Epithelial cell of proximal tubule (primary cell): ENCODE results near the gene ARMC12. TPM values are rescaled to one million over a fixed set of nuclear protein-coding genes. Genes with fewer than 3 reads are reported as not detected.
"Not testable (repeated sequence)": the region's sequence is repeated elsewhere in the genome, so short reads cannot be mapped to it uniquely, and the experiment has no call there.

Experiments used
- DNase-seq: peaks from one replicate; pipeline ENCODE4 v3.0.0-alpha.2; 2011; ENCODE audit warnings: low read depth
- H3K4me3 ChIP-seq: 2 replicates; pipeline ENCODE4 v1.5.1; 2011; ENCODE audit warnings: low read depth, mild to moderate bottlenecking, low read length
- total RNA-seq: library from RNA; depleted of rRNA; stranded (reverse); fragments of >200 nt; gene quantifications from 2 replicates; pipeline ENCODE4 v1.2.3, GENCODE V29; 2015
- TF ChIP-seq, protein P1 (sequence below): conservative IDR thresholded peaks from 2 replicates; pipeline ENCODE4 v1.5.1; 2012; ENCODE audit warnings: low read depth, mild to moderate bottlenecking, low read length

Gene ARMC12
- total RNA-seq, 1 donor from 2014 or later: 0.29 TPM

DNA sequence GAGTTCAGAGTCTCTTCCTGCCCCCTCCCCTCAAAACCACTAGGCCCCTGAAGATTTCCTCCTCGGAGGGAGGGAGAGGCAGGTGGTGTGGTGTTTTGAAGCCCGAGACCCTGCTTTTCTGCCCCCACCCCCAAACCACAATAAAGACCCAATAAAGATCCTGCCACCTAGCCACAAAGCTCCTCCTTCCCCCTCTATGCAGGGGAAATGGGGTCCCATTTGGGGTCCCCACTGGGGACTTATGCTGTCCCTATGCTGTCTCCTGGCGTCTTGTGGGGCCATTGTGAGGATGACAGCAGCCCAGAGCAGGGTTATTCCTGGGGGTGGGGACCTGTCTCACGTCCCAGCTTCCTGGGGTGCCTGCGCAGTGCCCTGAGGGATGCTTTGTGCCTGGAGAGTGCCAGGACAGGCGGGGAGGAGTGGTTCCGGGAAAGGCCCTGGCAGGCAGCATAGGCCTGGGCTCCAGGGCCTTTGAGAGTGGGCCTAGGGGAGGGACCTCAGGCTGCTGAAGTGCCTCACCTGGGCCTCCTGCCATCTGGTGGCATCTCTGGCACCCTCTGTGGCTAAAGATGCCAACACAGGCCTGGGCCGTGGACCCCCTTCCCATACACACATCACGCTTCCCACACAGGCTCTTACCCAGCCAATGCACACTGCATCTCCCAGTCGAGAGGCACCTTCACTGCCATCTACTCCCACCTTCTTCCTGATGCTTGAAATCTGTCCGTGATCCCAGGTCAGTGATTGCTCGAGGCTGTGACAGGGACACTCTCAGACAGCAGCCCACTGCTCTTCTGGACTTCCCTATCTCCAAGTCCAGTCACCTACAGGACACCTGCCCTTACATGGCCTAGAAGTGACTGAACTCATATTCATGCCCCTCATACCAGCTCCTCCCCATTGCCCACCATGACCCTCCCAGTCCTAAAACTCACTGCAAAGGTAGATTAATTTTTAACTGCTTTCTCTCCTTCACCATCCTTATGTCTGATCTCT lies 7.9 kb upstream of the ARMC12 start:
- no peak for DNase-seq
- TF ChIP-seq, protein P1, sequence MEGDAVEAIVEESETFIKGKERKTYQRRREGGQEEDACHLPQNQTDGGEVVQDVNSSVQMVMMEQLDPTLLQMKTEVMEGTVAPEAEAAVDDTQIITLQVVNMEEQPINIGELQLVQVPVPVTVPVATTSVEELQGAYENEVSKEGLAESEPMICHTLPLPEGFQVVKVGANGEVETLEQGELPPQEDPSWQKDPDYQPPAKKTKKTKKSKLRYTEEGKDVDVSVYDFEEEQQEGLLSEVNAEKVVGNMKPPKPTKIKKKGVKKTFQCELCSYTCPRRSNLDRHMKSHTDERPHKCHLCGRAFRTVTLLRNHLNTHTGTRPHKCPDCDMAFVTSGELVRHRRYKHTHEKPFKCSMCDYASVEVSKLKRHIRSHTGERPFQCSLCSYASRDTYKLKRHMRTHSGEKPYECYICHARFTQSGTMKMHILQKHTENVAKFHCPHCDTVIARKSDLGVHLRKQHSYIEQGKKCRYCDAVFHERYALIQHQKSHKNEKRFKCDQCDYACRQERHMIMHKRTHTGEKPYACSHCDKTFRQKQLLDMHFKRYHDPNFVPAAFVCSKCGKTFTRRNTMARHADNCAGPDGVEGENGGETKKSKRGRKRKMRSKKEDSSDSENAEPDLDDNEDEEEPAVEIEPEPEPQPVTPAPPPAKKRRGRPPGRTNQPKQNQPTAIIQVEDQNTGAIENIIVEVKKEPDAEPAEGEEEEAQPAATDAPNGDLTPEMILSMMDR: peak; percentile 18
- peak overlapping the region; percentile 36 for H3K4me3 ChIP-seq

DNA sequence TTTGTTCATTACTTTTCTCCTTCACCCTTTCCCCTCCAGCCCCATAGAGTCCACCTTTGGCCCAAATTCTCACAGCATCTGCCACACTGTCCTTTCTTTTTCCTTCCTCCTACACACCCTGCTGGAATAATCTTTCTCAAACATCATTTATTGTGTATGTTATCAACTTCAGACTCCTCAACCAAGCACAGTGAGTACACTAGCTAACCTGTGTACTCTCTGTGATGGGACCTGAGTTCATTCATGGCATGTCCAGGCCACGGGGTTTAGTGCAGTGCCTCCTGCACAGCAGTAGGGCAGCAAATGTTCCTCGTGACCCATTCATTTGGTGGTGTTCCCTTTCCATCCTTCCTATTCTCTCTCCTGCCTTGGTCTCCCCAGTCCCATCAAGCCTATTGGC lies 7.1 kb upstream of the ARMC12 start:
- TF ChIP-seq, protein P1: no peak
- H3K4me3 ChIP-seq: no peak overlapping the region
- no peak for DNase-seq

DNA sequence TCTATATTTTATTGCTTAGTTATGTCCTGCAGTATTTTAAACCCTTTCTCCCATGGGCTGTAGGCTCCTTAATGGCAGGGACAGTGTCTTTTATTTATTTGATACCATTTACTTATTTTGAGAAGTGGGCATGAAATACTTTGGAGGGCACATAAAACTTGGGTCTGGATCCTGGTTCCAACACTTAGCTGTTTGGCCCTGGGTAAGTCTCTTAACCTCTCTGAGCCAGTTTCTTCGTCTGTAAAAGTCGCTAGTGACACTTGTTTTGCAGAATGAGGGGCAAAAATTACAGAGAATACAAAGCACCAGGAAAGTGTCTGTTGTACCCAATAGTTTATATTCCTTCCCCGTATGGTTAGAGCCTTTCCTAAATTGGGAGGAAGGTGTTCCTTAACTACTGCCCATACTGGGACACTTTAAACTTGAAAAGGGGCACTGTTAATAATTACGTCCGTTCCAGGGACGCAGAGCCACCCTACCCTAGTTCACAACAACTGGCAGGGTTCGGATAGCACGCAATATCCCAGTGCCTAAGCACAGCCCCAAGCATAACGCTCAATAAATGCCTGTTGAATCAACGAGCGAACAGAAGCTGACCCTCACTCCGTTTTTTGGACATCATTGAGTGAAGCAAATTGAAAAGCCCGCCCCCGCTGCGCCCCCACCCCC lies 6.0 kb upstream of the ARMC12 start:
- TF ChIP-seq, protein P1: no peak
- H3K4me3 ChIP-seq: peak overlapping the region; percentile 71

DNA sequence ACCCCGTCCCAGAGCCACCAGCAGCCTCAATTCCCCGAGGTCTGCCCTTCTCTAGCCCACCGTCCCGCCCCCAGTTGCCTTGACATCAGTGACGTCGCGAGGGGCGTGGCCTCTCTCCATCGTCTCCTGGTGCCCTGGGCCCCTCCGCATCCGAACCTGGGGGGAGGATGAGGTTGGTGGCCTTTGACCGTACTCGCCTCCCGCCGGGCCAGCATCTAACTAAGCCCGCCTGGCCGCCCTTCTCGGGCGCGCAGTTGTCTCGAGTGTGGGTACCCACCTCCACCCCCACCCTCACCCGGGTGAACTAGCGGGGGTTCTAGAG lies 5.5 kb upstream of the ARMC12 start:
- no peak for DNase-seq
- TF ChIP-seq, protein P1: no peak
- peak overlapping the region; percentile 71 for H3K4me3 ChIP-seq

More for the DNA sequence above, 6.0 kb upstream of the ARMC12 start:
- no peak for DNase-seq

DNA sequence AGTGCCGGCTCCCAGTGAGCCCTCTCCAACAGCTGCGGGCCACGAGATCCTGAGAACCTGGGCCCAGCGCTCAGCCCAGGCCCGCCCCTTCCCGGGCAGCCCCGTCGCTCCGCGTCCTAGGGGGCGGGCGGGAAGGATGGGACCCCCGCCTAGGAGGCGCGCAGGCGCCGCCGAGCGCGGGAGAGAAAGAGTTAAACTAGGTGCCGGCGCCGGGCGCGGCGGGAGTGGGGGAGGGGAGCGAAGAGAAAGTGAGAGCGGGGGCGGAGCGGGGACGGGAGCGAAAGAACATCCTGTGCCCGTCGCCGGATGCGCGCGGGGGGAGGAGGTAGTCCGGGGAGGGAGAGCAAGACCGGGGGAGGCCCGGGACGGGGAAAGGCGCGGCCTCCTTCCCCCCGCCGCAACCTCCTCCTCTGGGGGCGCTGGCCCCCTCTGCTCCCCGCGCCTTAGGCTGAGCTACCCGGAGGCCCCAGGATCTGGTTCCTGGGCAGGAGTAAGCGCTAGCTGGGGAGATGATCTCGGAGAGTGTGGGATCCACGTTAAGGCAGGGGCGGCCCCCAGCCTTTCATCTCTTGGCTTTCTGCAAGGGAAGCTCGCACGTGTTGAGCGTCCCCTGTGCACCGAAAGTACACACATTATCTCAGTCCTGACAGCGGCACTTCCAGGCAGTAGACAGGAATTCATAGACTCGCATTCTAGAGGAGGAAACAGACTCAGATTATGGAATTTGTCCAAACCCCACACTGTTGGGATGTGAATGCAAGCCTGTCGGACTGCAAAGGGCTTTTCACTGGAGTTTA lies 4.9 kb upstream of the ARMC12 start:
- peak overlapping the region; percentile 71 for H3K4me3 ChIP-seq
- no peak for DNase-seq
- TF ChIP-seq, protein P1: peak; percentile 8

DNA sequence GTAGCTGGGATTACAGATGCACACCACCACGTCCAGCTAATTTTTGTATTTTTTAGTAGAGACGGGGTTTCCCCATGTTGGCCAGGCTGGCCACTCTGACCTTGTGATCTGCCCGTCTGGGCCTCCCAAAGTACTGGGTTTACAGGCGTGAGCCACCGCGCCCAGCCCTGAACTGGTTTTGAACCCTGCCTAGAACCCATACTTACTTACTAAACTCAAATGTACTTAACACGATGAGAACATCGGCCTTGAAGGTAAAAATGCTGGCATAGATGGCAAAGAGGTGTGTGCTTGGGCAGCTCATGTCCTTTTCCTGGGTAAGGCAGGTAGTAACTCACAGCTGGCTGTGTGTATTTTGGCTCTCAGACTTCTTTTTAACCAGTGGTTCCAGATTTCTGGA lies 3.2 kb upstream of the ARMC12 start:
- no peak for DNase-seq
- H3K4me3 ChIP-seq: no peak overlapping the region
- TF ChIP-seq, protein P1: no peak

DNA sequence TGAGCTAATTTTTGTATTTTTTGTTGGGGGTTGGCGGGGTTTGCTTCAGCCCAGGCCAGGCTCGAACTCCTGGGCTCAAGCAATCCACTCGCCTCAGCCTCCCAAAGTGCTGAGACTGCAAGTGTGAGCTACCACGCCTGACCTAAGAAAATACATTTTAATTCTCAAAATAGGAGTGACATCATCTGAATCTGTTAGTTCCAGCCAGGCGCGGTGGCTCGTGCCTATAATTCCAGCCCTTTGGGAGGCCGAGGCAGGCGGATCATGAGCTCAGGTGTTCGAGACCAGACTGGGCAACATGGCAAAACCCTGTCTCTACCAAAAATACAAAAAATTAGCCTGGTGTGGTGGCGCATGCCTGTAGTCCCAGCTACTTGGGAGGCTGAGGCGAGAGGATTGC lies 2.5 kb upstream of the ARMC12 start:
- not testable (repeated sequence) for DNase-seq, H3K4me3 ChIP-seq
